Epithelial cell of esophagus (primary cell): ENCODE results near the gene PARP3.

Experiments
- DNase-seq: peaks from one replicate; pipeline ENCODE4 v3.0.0; 2010; ENCODE audit warnings: low read depth
- H3K4me3 ChIP-seq: 2 replicates; pipeline ENCODE4 v1.5.1; 2011; ENCODE audit warnings: mild to moderate bottlenecking, low read length, control low read depth
- CTCF ChIP-seq: IDR thresholded peaks from 2 replicates; pipeline ENCODE4 v1.5.1; 2011; ENCODE audit warnings: low read depth, mild to moderate bottlenecking, low read length, control low read depth, inconsistent platforms; ENCODE audit not compliant: insufficient read depth; ENCODE audit errors: missing control alignments

The PARP3 gene

GRCh38 chr3:51934991-51935885 is 6.9 kb upstream of the PARP3 start:
- no peak overlapping the region for H3K4me3 ChIP-seq
- TF ChIP-seq CTCF: no peak
- DNase-seq: no peak

- TF ChIP-seq CTCF: no peak
- no peak overlapping the region for H3K4me3 ChIP-seq
- DNase-seq: no peak
Measured at GRCh38 chr3:51935886-51936755, 6.0 kb upstream of the PARP3 start.

- H3K4me3 ChIP-seq: no peak overlapping the region
- TF ChIP-seq CTCF: no peak
- no peak for DNase-seq
Measured at GRCh38 chr3:51937014-51937413, 5.1 kb upstream of the PARP3 start.

- no peak overlapping the region for H3K4me3 ChIP-seq
- TF ChIP-seq CTCF: no peak
- DNase-seq: no peak
Measured at GRCh38 chr3:51937611-51938450, 4.3 kb upstream of the PARP3 start.

GRCh38 chr3:51938780-51939425 is 3.3 kb upstream of the PARP3 start:
- H3K4me3 ChIP-seq: no peak overlapping the region
- no peak for TF ChIP-seq CTCF
- no peak for DNase-seq
